NCI-H82 (cell line): ENCODE data around the gene PBX4.
"Not testable (repeated sequence)": the region's sequence is repeated elsewhere in the genome, so short reads cannot be mapped to it uniquely, and the experiment has no call there.

Experiments used
- DNase-seq: peaks from one replicate; lab custom pipeline; 2025; lab: John Stamatoyannopoulos, UW

PBX4 gene

GRCh38 chr19:19626516-19627472 lies 8.3 kb upstream of the PBX4 start:
- DNase-seq, result no peak

- DNase-seq, result no peak
Observed at GRCh38 chr19:19624032-19624570, 5.6 kb upstream of the PBX4 start.

GRCh38 chr19:19623383-19623782 lies 4.9 kb upstream of the PBX4 start:
- DNase-seq, result no peak

- DNase-seq, result no peak
Observed at GRCh38 chr19:19619849-19620210, 1.3 kb upstream of the PBX4 start.

- DNase-seq, result peak; percentile 33
Observed at GRCh38 chr19:19619181-19619848, 828 bp upstream of the PBX4 start.

- DNase-seq, result no peak
Observed at GRCh38 chr19:19615086-19615485, 3.4 kb downstream of the PBX4 start.

- DNase-seq, result no peak
Observed at GRCh38 chr19:19613506-19613905, 5.0 kb downstream of the PBX4 start.

- no peak for DNase-seq
Observed at GRCh38 chr19:19610376-19611202, 7.9 kb downstream of the PBX4 start.

GRCh38 chr19:19606686-19607085 lies 11.8 kb downstream of the PBX4 start:
- DNase-seq, result not testable (repeated sequence)

- no peak for DNase-seq
Observed at GRCh38 chr19:19606021-19606420, 12.5 kb downstream of the PBX4 start.

- DNase-seq, result no peak
Observed at GRCh38 chr19:19602713-19603324, 15.7 kb downstream of the PBX4 start.

GRCh38 chr19:19602136-19602712 lies 16.3 kb downstream of the PBX4 start:
- no peak for DNase-seq

- no peak for DNase-seq
Observed at GRCh38 chr19:19600793-19601330, 17.6 kb downstream of the PBX4 start.

- not testable (repeated sequence) for DNase-seq
Observed at GRCh38 chr19:19598728-19599451, 19.6 kb downstream of the PBX4 start.

GRCh38 chr19:19597809-19598306 lies 20.6 kb downstream of the PBX4 start:
- DNase-seq, result no peak

- DNase-seq, result no peak
Observed at GRCh38 chr19:19595171-19595701, 23.3 kb downstream of the PBX4 start.

GRCh38 chr19:19594381-19594780 lies 24.1 kb downstream of the PBX4 start:
- no peak for DNase-seq

- DNase-seq, result no peak
Observed at GRCh38 chr19:19592690-19593089, 25.8 kb downstream of the PBX4 start.

GRCh38 chr19:19591133-19591825 lies 27.2 kb downstream of the PBX4 start:
- no peak for DNase-seq
